Thyroid gland (tissue), 4 donors: ENCODE measurements around the gene LYPD6B.

ENCODE experiments used
- POLR2A ChIP-seq, 2 donors: fragments of 450-650 bp; IDR thresholded peaks; one replicate each; pipeline ENCODE4 v1.6.1; 2017; ENCODE audit warnings: antibody characterized with exemption in 2 of 2, mild to moderate bottlenecking in 2 of 2, moderate library complexity in 1 of 2
- TF ChIP-seq, protein P1 (sequence below), 6 experiments: fragments of 200-600 bp in 3 of 6; fragments of 450-650 bp in 3 of 6; sonication (generic) in 3 of 6; IDR thresholded peaks; one replicate each; pipeline ENCODE4 v1.5.1; 2016 to 2019; ENCODE audit warnings: antibody characterized with exemption in 6 of 6, mild to moderate bottlenecking in 2 of 6, inconsistent platforms in 1 of 6, moderate library complexity in 1 of 6

DNA sequence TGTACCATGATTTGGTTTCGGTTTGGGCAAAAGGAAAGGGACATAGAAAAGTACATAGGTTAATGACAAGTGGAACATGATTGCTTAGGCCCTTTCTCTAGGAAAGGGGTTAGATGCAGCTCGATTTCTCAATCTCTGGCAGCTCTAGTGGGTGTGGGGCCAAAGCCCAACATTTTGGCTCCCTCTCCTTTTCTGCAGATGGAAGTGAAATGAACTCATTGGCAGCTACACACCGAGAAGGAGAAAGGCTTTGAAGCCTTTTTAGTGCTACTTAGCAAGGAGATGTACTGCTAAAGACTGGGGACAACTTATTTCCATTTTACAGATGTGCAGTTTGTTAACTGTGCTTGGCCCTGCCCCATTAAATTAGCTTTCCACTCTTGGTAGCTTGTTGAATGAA, 93.8 kb downstream of the LYPD6B start:
- TF ChIP-seq, protein P1, sequence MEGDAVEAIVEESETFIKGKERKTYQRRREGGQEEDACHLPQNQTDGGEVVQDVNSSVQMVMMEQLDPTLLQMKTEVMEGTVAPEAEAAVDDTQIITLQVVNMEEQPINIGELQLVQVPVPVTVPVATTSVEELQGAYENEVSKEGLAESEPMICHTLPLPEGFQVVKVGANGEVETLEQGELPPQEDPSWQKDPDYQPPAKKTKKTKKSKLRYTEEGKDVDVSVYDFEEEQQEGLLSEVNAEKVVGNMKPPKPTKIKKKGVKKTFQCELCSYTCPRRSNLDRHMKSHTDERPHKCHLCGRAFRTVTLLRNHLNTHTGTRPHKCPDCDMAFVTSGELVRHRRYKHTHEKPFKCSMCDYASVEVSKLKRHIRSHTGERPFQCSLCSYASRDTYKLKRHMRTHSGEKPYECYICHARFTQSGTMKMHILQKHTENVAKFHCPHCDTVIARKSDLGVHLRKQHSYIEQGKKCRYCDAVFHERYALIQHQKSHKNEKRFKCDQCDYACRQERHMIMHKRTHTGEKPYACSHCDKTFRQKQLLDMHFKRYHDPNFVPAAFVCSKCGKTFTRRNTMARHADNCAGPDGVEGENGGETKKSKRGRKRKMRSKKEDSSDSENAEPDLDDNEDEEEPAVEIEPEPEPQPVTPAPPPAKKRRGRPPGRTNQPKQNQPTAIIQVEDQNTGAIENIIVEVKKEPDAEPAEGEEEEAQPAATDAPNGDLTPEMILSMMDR (IDR thresholded peaks at IDR 0.05) = no peak
- TF ChIP-seq POLR2A (IDR thresholded peaks at IDR 0.05) = no peak
